HG02885 (cell line): ENCODE data around the gene MST1.

ENCODE experiments used
- ATAC-seq: cut with Tn5 transposase; IDR thresholded peaks from one replicate; pipeline ENCODE4 v1.9.1; 2021; ENCODE audit warnings: mild to moderate bottlenecking; ENCODE audit not compliant: unreplicated experiment, poor library complexity

Gene MST1

DNA sequence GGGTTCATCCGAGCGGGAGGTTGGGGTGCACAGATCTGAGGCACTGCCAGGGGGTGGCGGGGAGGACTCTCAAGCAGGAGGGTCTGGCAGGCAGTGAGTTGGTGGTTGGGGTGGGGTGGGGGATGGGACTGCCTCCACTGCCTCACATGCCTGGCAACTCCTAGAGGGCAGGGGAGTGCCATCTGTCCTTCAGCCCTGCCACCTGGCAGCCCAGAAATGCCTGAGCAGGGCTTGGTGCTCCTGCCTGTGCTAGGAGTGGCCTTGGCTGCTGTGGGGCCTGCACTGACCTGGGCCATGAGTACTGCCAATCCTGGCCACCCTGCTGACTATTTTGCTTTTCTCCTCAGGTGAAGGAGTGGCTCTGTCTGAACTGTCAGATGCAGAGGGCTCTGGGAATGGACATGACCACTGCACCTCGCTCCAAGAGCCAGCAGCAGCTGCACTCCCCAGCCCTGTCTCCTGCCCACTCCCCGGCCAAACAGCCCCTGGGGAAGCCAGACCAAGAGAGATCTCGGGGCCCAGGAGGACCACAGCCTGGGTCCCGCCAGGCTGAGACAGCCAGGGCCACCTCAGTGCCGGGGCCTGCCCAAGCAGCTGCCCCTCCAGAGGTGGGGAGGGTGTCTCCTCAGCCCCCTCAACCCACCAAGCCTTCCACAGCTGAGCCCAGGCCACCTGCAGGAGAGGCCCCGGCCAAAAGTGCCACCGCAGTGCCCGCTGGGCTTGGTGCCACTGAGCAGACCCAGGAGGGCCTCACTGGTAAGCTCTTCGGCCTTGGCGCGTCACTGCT is 47.2 kb downstream of the MST1 start:
- ATAC-seq, result no peak

- ATAC-seq, result no peak
Observed at GRCh38 chr3:49641292-49641691, 48.0 kb downstream of the MST1 start.

DNA sequence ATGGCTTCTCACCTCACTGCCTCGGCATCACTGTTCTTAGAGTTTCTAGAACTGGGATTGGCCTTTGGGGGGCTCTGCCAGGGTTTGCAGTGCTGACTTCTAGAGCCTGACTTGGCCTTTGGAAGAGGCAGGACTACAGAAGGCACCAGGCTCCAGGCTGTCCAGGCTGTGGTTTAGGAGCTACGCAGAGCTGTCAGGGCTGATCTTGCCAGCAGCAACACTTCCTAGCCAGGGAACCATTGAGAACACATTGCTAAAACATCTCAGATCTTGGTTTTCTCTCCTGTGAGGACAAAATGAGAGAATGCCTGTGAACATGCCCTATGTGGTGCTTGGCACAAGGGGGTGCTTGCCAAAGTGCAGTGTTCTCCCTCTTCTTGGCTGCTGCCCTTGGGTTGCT is 49.7 kb downstream of the MST1 start:
- ATAC-seq, result no peak

GRCh38 chr3:49638445-49638844 is 50.8 kb downstream of the MST1 start:
- ATAC-seq, result no peak

GRCh38 chr3:49636883-49637609 is 52.2 kb downstream of the MST1 start:
- ATAC-seq, result no peak

- ATAC-seq, result no peak
Observed at GRCh38 chr3:49634736-49635135, 54.5 kb downstream of the MST1 start.
